Gastrocnemius medialis (tissue), 4 donors: ENCODE data around the gene CCDC197. TPM values are rescaled to one million over a fixed set of nuclear protein-coding genes. Genes with fewer than 3 reads are reported as not detected.
A peak's percentile ranks its signal among the peaks of the same experiment; 100 is the strongest.

Source experiments
- ATAC-seq, 2 donors: fragments of 150-250 bp; one replicate each; pipeline ENCODE4 v1.9.1; 2016
- DNase-seq, 2 donors: peaks; one replicate each; pipeline ENCODE4 v3.0.0-alpha.2; 2019
- H3K27ac ChIP-seq, 4 donors: fragments of 200-600 bp; sonication (generic); 1 replicate in 1 of 4; 2 replicates in 3 of 4; pipeline ENCODE4 v1.5.1; 2016 to 2018; ENCODE audit warnings: mild to moderate bottlenecking in 2 of 4, moderate library complexity in 1 of 4
- H3K27me3 ChIP-seq, 3 donors: fragments of 200-600 bp; sonication (generic) in 2 of 3; 1 replicate in 1 of 3; 2 replicates in 2 of 3; pipeline versions ENCODE4 v1.5.1 to v1.6.0; 2016 to 2019; ENCODE audit warnings: mild to moderate bottlenecking in 1 of 3, moderate library complexity in 1 of 3
- H3K36me3 ChIP-seq, 2 donors: fragments of 200-600 bp; sonication (generic) in 1 of 2; one replicate each; pipeline ENCODE4 v1.5.1; 2017 to 2018
- H3K4me1 ChIP-seq, 2 donors: fragments of 200-600 bp; sonication (generic) in 1 of 2; one replicate each; pipeline ENCODE4 v1.5.1; 2016 to 2017; ENCODE audit warnings: mild to moderate bottlenecking in 2 of 2
- H3K4me3 ChIP-seq, 4 donors: fragments of 200-600 bp; sonication (generic) in 3 of 4; 1 replicate in 1 of 4; 2 replicates in 3 of 4; pipeline ENCODE4 v1.5.1; 2016 to 2019; ENCODE audit warnings: mild to moderate bottlenecking in 2 of 4
- H3K9me3 ChIP-seq, 3 donors: fragments of 200-600 bp; sonication (generic) in 2 of 3; 1 replicate in 1 of 3; 2 replicates in 2 of 3; pipeline ENCODE4 v1.5.1; 2016 to 2019
- POLR2A ChIP-seq, 2 donors: fragments of 450-650 bp; IDR thresholded peaks; one replicate each; pipeline ENCODE4 v1.6.1; 2017; ENCODE audit warnings: antibody characterized with exemption in 2 of 2, mild to moderate bottlenecking in 2 of 2, moderate library complexity in 2 of 2
- in situ Hi-C, 4 donors: fragments of 200-750 bp; cut with MboI; loops; one replicate each; pipeline versions ENCODE4 v1.15.0 to v1.8.0; 2017; ENCODE audit warnings: low sequenced_read_pairs in 4 of 4
- intact Hi-C: fragments of 100-400 bp; cut with DNase I; formaldehyde crosslinking; loops from one replicate; pipeline ENCODE4 v1.15.1; 2023; ENCODE audit warnings: low total_unique reads
- total RNA-seq, 4 donors: library from RNA; depleted of rRNA; stranded (reverse); fragments of >200 nt; gene quantifications; one replicate each; pipeline versions ENCODE4 v1.1.0 to v1.2.3, GENCODE V29; 2016
- TF ChIP-seq, protein P1 (sequence below), 5 experiments: fragments of 450-650 bp in 3 of 5; fragments of 200-600 bp in 2 of 5; sonication (generic) in 2 of 5; IDR thresholded peaks in 4 of 5; conservative IDR thresholded peaks in 1 of 5; 1 replicate in 4 of 5; 2 replicates in 1 of 5; pipeline ENCODE4 v1.5.1; 2016 to 2019; ENCODE audit warnings: antibody characterized with exemption in 5 of 5, mild to moderate bottlenecking in 3 of 5, moderate library complexity in 3 of 5

Gene CCDC197
- total RNA-seq, 4 donors from 2014 or later = 0.56 to 0.61 TPM; not detected in 2

GRCh38 chr14:93981316-93982229, 15.5 kb upstream of the CCDC197 start:
- H3K4me1 ChIP-seq = peaks cover 75 to 84% of the 10 kb centered on the region in 2 donors
- no peaks in the 10 kb centered on the region for H3K9me3 ChIP-seq
- H3K36me3 ChIP-seq = no peaks in the 10 kb centered on the region
- peak overlapping the region in 3 of 4 donors; percentile 4 to 31 (median 15) for H3K4me3 ChIP-seq
- intact Hi-C loops = no loop called here
- ATAC-seq = peak in 1 of 2 donors; percentile 2
- in situ Hi-C loops = no loop called here
- peak overlapping the region; percentile 97 to 100 (median 98) for H3K27ac ChIP-seq
- peak in 1 of 2 donors; percentile 70 for DNase-seq
- no peaks in the 10 kb centered on the region for H3K27me3 ChIP-seq
- TF ChIP-seq POLR2A (IDR thresholded peaks at IDR 0.05) = peak; percentile 39 to 49
- TF ChIP-seq, protein P1, sequence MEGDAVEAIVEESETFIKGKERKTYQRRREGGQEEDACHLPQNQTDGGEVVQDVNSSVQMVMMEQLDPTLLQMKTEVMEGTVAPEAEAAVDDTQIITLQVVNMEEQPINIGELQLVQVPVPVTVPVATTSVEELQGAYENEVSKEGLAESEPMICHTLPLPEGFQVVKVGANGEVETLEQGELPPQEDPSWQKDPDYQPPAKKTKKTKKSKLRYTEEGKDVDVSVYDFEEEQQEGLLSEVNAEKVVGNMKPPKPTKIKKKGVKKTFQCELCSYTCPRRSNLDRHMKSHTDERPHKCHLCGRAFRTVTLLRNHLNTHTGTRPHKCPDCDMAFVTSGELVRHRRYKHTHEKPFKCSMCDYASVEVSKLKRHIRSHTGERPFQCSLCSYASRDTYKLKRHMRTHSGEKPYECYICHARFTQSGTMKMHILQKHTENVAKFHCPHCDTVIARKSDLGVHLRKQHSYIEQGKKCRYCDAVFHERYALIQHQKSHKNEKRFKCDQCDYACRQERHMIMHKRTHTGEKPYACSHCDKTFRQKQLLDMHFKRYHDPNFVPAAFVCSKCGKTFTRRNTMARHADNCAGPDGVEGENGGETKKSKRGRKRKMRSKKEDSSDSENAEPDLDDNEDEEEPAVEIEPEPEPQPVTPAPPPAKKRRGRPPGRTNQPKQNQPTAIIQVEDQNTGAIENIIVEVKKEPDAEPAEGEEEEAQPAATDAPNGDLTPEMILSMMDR (IDR thresholded peaks at IDR 0.05 in 4 of 5, conservative IDR thresholded peaks at IDR 0.05 in 1 of 5) = peak in 2 of 5 experiments; percentile 22 to 28

- H3K9me3 ChIP-seq = no peaks in the 10 kb centered on the region
- in situ Hi-C loops (no loop called here), intact Hi-C loops (no loop called here)
- H3K27me3 ChIP-seq = no peaks in the 10 kb centered on the region
- H3K4me3 ChIP-seq = peak overlapping the region in 1 of 4 donors; percentile 31
- H3K4me1 ChIP-seq = peaks cover 74 to 87% of the 10 kb centered on the region in 2 donors
- H3K27ac ChIP-seq = peak overlapping the region; percentile 97 to 100 (median 98)
- TF ChIP-seq, protein P1 (IDR thresholded peaks at IDR 0.05 in 4 of 5, conservative IDR thresholded peaks at IDR 0.05 in 1 of 5) = no peak
- TF ChIP-seq POLR2A (IDR thresholded peaks at IDR 0.05) = peak; percentile 53 to 59
- peak in 1 of 2 donors; percentile 86 for DNase-seq
- H3K36me3 ChIP-seq = no peaks in the 10 kb centered on the region
- ATAC-seq = peak in 1 of 2 donors; percentile 9
Observed at GRCh38 chr14:93982230-93983007, 14.7 kb upstream of the CCDC197 start.

DNA sequence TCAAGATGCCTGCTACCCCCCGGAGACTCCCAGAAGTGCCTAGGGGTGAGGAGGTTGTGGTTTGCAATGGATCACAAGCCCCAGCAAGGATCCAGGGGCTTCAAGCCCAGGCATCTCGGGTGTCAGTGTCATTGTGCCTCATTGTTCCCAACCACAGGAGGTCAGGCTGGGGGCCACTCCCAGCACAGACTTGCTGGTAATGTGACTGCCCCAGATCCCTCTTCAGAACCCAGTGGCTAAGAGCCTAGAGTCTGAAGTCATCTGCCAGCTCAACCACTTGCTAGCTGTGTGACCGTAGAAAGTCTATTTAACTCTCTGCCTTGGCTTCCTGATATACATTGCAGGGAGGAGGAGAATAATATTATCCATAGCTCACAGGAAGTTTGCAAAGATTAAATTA, 13.0 kb upstream of the CCDC197 start:
- Histone ChIP-seq H3K36me3 (no peaks in the 10 kb centered on the region), H3K4me3 (peak overlapping the region in 1 of 4 donors; percentile 16), H3K27ac (peak overlapping the region; percentile 97 to 100 (median 98)), H3K27me3 (no peaks in the 10 kb centered on the region), H3K4me1 (peaks cover 65 to 76% of the 10 kb centered on the region in 2 donors), H3K9me3 (no peaks in the 10 kb centered on the region)
- DNase-seq (peak; percentile 91 to 97), ATAC-seq (peak; percentile 35 to 51)
- intact Hi-C loops = loop anchor here (1.0 kb wide), 1 partner anchor 10 kb away; no protein-coding TSS in a partner anchor
- in situ Hi-C loops = no loop called here
- peak; percentile 50 to 76 for TF ChIP-seq POLR2A (IDR thresholded peaks at IDR 0.05)
- TF ChIP-seq, protein P1 (IDR thresholded peaks at IDR 0.05 in 4 of 5, conservative IDR thresholded peaks at IDR 0.05 in 1 of 5) = no peak

GRCh38 chr14:93984987-93985410, 12.1 kb upstream of the CCDC197 start:
- peak overlapping the region; percentile 97 to 100 (median 98) for H3K27ac ChIP-seq
- in situ Hi-C loops = no loop called here

More at GRCh38 chr14:93984987-93985410, 12.1 kb upstream of the CCDC197 start:
- Histone ChIP-seq H3K4me3 (peak overlapping the region; percentile 29 to 43 (median 35)), H3K27me3 (no peaks in the 10 kb centered on the region), H3K4me1 (peaks cover 60 to 66% of the 10 kb centered on the region in 2 donors), H3K9me3 (no peaks in the 10 kb centered on the region), H3K36me3 (no peaks in the 10 kb centered on the region)
- intact Hi-C loops = loop anchor here (1.0 kb wide), 1 partner anchor 11 kb away; no protein-coding TSS in a partner anchor
- DNase-seq = peak; percentile 87 to 95
- TF ChIP-seq, protein P1 (IDR thresholded peaks at IDR 0.05 in 4 of 5, conservative IDR thresholded peaks at IDR 0.05 in 1 of 5) = peak; percentile 55 to 89 (median 85)
- TF ChIP-seq POLR2A (IDR thresholded peaks at IDR 0.05) = peak; percentile 45 to 46
- peak; percentile 43 to 46 for ATAC-seq
